GM12872 (cell line): Measurements from ENCODE around the gene ACTL10.

Experiments
- TF ChIP-seq, protein P1 (sequence below): IDR thresholded peaks from 3 replicates; pipeline ENCODE4 v1.5.1; 2011; ENCODE audit warnings: low read depth, mild to moderate bottlenecking, low read length, moderate library complexity; ENCODE audit not compliant: insufficient read depth

The ACTL10 gene

DNA sequence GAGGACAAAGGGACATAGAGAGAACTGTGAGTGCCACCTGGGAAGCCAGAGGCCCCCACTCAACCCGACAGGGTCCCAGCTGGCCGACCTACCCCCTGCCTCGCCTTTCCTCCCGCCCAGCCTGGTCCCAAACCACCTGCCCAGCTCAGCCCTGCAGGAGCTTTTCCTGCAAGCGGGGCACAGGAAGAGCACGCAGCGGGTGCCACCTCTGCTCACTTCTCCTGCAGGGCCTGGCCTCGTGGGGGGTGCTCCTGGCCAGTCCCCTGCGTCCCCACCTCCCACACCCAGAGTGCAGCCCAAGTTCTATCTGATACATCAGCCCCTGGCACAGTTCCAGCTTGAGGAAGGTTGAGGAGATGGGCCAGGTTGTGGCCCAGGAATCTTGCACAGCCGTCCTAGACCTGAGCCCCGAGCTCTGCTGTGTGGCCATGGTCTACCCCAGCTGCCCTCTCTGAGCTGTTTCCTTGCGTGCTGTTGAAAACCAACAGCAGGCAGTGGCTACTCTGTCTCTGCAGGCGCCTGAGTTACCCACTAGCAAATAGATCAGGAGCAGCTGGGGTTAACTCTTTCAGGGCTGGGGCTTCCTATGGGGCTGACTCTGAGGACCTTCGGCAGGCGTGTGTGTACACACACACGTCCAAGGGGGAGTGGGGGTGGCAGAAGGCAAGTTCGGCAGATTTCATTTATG, 5.8 kb downstream of the ACTL10 start:
- TF ChIP-seq, protein P1, sequence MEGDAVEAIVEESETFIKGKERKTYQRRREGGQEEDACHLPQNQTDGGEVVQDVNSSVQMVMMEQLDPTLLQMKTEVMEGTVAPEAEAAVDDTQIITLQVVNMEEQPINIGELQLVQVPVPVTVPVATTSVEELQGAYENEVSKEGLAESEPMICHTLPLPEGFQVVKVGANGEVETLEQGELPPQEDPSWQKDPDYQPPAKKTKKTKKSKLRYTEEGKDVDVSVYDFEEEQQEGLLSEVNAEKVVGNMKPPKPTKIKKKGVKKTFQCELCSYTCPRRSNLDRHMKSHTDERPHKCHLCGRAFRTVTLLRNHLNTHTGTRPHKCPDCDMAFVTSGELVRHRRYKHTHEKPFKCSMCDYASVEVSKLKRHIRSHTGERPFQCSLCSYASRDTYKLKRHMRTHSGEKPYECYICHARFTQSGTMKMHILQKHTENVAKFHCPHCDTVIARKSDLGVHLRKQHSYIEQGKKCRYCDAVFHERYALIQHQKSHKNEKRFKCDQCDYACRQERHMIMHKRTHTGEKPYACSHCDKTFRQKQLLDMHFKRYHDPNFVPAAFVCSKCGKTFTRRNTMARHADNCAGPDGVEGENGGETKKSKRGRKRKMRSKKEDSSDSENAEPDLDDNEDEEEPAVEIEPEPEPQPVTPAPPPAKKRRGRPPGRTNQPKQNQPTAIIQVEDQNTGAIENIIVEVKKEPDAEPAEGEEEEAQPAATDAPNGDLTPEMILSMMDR: no peak

DNA sequence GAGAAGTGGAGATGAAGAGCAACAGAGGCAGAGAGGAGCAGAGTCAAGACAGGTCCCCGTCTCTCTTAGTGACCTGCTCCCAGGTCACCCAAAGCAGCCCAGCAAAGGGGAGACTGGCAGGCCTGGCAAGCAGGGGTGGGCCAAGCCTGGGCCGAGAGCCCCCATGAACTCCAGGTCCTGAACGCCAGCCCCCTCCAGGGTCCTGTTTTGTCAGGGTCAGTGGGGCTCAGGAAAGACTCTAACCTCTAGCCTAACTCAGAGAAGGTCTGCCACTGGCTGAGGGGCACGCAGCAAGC, 6.3 kb downstream of the ACTL10 start:
- TF ChIP-seq, protein P1: no peak

DNA sequence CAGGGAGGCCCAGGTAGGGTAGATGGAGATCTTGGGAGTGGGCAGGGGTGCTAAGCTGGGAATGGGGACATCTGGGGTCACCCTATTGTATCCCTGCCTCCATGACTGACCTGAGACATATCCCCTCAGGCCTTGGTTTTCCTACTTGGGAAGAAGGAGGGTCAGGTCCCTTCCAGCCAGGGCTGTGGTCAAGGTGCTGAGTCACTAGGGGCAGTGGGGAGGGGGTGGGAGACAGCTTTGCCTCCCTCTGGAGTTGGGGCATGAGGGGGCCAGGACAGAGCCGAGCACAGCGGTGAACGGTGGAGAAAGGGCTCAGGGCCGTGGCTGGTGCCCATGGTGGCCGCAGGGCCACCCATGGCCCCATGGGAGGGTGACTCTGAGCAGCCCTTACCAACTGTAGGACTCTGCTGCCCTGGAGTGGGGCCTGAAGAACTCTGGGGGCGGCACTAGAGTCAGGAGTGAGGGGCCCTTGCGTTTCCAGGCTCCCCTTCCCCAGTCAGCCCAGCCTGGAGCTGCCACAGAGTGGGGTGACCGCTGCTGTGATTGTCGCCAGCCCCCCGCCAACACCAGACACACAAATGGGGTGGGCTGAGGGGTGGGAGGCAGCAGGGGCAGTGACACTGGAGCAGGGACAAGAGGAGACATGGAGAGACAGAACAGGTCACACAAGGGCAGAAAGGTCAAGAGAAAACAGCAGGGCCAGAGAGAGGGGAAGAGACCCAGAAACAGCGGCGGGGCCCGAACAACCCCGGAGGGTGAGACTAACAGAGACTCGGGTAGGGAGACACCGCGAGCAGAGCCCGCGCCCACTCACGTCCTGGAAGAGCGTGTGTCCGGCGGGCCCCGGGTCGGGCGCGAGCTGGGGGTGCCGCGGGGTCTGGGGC, 6.9 kb downstream of the ACTL10 start:
- TF ChIP-seq, protein P1: no peak

DNA sequence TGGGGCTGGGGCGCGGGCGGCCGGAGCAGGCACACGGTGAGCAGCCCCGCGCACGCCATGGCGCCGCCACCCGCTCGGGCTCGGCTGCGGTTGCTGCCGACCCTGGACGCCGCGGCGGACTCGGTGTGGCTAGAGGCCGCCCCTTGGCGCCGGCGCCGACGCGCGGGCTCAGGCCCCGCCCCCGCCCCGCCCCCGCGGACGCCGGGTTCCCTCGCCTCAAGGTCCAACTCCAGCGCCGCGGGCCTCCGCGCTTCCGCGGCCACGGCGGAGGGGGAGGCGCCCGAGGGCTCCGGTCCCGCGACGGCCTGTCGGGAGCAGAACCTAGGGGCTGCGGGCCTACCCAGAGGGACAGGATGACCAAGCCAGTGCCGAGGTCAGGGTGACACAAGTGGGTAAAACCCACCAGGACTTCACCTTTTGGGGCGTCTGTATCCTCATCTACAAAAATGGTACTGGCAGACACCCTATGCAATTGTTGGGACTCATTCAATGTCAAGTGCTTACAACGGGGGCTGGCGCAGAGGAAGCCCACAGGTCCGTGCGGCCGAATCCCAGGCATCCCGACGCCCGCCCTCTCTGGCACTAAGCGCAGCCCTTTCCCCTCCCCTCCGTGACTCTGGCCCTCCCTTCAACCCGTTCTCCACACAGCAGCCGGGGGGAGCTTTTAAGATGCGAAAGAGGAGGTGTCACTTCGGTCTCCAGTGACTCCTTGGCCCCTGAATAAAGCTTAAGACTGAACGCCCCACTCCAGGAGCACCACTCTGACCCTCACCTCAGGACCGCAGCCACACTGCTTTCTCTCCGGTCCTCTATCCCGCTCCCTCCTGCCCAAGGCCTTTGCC, 7.8 kb downstream of the ACTL10 start, which contains the start of gene NECAB3:
Gene NECAB3, minus strand, starts transcription at position 135 of the 842 bp plus-strand sequence. Its CDS starts 76 bp downstream, at position 59.
- TF ChIP-seq, protein P1: no peak

DNA sequence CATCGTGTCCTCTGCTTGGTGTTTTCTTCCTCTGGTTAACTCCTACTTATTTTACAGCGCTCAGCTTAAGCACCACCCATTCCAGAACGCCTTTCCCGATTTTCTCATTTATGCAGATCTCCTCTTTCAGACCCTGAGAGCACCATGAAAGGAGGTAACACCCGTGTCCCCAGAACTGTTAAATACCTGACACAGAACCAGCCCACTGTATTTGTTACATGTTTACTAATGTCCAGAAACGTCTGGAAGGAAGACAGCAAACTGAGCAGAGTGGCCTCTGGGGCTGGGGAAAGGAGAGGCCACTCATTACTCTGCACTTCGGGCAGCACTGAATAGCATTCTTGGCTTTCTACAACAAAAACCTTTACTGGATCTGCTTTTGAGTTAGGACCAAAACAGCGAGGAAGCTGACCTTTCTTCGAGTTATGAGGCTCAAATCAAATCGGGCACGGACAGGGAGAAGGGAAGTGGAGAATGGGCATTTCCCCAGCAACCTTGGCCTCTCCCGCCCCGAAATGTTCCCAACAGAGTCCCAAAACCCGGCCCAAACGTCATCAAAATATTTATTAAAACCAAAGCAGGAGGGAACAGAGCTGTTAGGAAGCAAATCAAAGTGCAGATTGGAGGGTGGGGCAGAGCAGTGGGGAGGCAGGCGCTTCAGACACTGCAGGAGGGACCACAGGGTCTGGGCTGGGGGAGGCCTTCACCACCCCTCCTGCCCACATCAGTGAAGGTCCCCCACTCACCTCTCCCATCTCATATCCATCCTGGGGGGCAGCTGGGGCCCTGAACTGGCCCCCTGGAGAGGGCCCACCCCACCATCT, 8.6 kb downstream of the ACTL10 start:
- TF ChIP-seq, protein P1: no peak

DNA sequence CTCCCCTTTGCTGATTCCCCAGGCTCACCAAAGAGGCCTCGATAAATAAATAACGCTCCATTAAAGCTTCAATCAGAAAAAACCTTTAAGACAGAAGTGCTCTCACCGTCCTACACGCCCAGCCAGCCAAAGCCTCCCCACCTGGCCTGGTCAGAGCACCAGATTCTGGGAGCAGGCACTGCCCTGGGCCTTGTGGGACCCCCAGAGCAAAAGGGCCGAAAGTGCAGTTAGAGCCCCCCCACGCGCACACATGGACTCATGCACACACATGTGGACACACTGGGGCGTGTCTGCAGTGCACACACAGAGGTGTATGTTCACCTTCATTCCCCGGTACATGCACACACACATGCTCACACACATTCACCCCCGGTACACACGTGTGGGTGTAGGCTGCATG, 9.4 kb downstream of the ACTL10 start:
- TF ChIP-seq, protein P1: no peak
